Right lung (tissue), 5 donors: ENCODE measurements around the gene CST11. TPM values are rescaled to one million over a fixed set of nuclear protein-coding genes. Genes with fewer than 3 reads are reported as not detected.

ENCODE experiments used
- polyA plus RNA-seq, 5 donors: library from polyadenylated mRNA; unstranded; fragments of 120-200 nt; gene quantifications; one replicate each; pipeline versions ENCODE4 v1.2.1 to v1.2.3, GENCODE V29; 2013; ENCODE audit warnings: inconsistent platforms in 1 of 5, low replicate concordance in 1 of 5; ENCODE audit not compliant: insufficient read length in 5 of 5, insufficient read depth in 1 of 5

CST11 gene
- polyA plus RNA-seq, 5 donors: not detected

Other genes starting within 250 kb of the CST11 start
- 10 to 100 TPM; 12.8 to 21.6 (median 16.1) TPM for gene NXT1, start 102.1 kb downstream of the CST11 start, polyA plus RNA-seq
- 10 to 100 TPM; 11.8 to 15.6 (median 13.5) TPM for gene GZF1, start 90.7 kb downstream of the CST11 start, polyA plus RNA-seq
- gene NAPB, start 31.4 kb downstream of the CST11 start, polyA plus RNA-seq: 10 to 100 TPM; 17.9 to 28.6 (median 22.7) TPM
- under 1 TPM in 1 of 5 donors, not detected in 4; 0.24 TPM for gene CSTL1, start 13.2 kb downstream of the CST11 start, polyA plus RNA-seq
- gene CST8, start 38.2 kb upstream of the CST11 start, polyA plus RNA-seq: not detected
- not detected for gene CST9L, start 115.6 kb upstream of the CST11 start, polyA plus RNA-seq
- not detected for gene CST9, start 153.0 kb upstream of the CST11 start, polyA plus RNA-seq
- gene CST3, start 185.1 kb upstream of the CST11 start, polyA plus RNA-seq: 100 to 1,000 TPM; 128 to 220 (median 157) TPM
- not detected for gene CST4, start 236.2 kb upstream of the CST11 start, polyA plus RNA-seq